Neural progenitor cell (in vitro differentiated cells): ENCODE data around the gene HTD2. TPM values are rescaled to one million over a fixed set of nuclear protein-coding genes. Genes with fewer than 3 reads are reported as not detected.

Experiments used
- DNase-seq: peaks from one replicate; pipeline ENCODE4 v3.0.0-alpha.2; 2016; ENCODE audit warnings: low spot score
- H2AFZ ChIP-seq: fragments of 200-600 bp; sonication (generic); replicated peaks from 2 replicates; pipeline ENCODE4 v1.6.1; 2016; ENCODE audit warnings: antibody characterized with exemption
- H3F3A ChIP-seq: fragments of 200-600 bp; sonication (generic); 2 replicates; pipeline ENCODE4 v1.6.1; 2016; ENCODE audit warnings: antibody characterized with exemption, low read depth
- H3K27ac ChIP-seq: fragments of 200-600 bp; sonication (generic); 2 replicates; pipeline ENCODE4 v1.5.1; 2016; ENCODE audit warnings: mild to moderate bottlenecking
- H3K27me3 ChIP-seq: fragments of 200-600 bp; sonication (generic); 2 replicates; pipeline ENCODE4 v1.6.1; 2016; ENCODE audit warnings: mild to moderate bottlenecking, moderate library complexity
- H3K36me3 ChIP-seq: fragments of 200-600 bp; sonication (generic); 2 replicates; pipeline ENCODE4 v1.5.1; 2016
- H3K4me1 ChIP-seq: fragments of 200-600 bp; sonication (generic); 2 replicates; pipeline ENCODE4 v1.6.1; 2016; ENCODE audit warnings: mixed run types
- H3K4me2 ChIP-seq: fragments of 200-600 bp; sonication (generic); 2 replicates; pipeline ENCODE4 v1.6.1; 2016
- H3K4me3 ChIP-seq: fragments of 200-600 bp; sonication (generic); 2 replicates; pipeline ENCODE4 v1.5.1; 2016
- H3K79me2 ChIP-seq: fragments of 200-600 bp; sonication (generic); 2 replicates; pipeline ENCODE4 v1.6.1; 2016; ENCODE audit warnings: low read depth
- H3K9ac ChIP-seq: fragments of 200-600 bp; sonication (generic); 2 replicates; pipeline ENCODE4 v1.6.1; 2016
- H3K9me3 ChIP-seq: fragments of 200-600 bp; sonication (generic); 2 replicates; pipeline ENCODE4 v1.5.1; 2016; ENCODE audit warnings: low read depth
- H4K20me1 ChIP-seq: fragments of 200-600 bp; sonication (generic); 2 replicates; pipeline ENCODE4 v1.6.1; 2016; ENCODE audit warnings: low read depth
- H3K27ac Mint-ChIP-seq: 3 replicates; pipeline ENCODE4 v1.8.0; 2021; ENCODE audit warnings: mixed read lengths
- H3K27me3 Mint-ChIP-seq: 2 replicates; pipeline ENCODE4 v1.8.0; 2022; ENCODE audit warnings: low read depth, mild to moderate bottlenecking, inconsistent platforms, moderate library complexity, mixed read lengths; ENCODE audit not compliant: insufficient read depth
- H3K36me3 Mint-ChIP-seq: 3 replicates; pipeline ENCODE4 v1.8.0; 2021; ENCODE audit warnings: mixed read lengths
- H3K4me1 Mint-ChIP-seq: 3 replicates; pipeline ENCODE4 v1.8.0; 2021; ENCODE audit warnings: mixed read lengths
- H3K4me3 Mint-ChIP-seq: 3 replicates; pipeline ENCODE4 v1.8.0; 2021; ENCODE audit warnings: mild to moderate bottlenecking, moderate library complexity, mixed read lengths
- H3K9me3 Mint-ChIP-seq: 3 replicates; pipeline ENCODE4 v1.8.0; 2020; ENCODE audit warnings: mixed read lengths
- CTCF ChIP-seq: fragments of 200-600 bp; sonication (generic); IDR thresholded peaks from 2 replicates; pipeline ENCODE4 v1.5.1; 2017; ENCODE audit warnings: antibody characterized with exemption, mild to moderate bottlenecking
- EZH2 ChIP-seq: fragments of 200-600 bp; sonication (generic); IDR thresholded peaks from 2 replicates; pipeline ENCODE4 v1.6.1; 2017; ENCODE audit warnings: antibody characterized with exemption, mild to moderate bottlenecking, moderate library complexity
- EZH2phosphoT487 ChIP-seq: fragments of 200-600 bp; sonication (generic); IDR thresholded peaks from 2 replicates; pipeline ENCODE4 v1.6.1; 2017; ENCODE audit warnings: antibody characterized with exemption
- total RNA-seq: library from RNA; depleted of rRNA; stranded (reverse); fragments of >200 nt; gene quantifications from 2 replicates; pipeline ENCODE4 v1.2.3, GENCODE V29; 2015; ENCODE audit warnings: low replicate concordance

The HTD2 gene
- total RNA-seq, 1 donor from 2014 or later, result 29.5 TPM

- Mint-ChIP-seq H3K27ac (no peak overlapping the region), H3K9me3 (no peaks in the 10 kb centered on the region), H3K27me3 (peaks cover 2% of the 10 kb centered on the region), H3K4me3 (no peak overlapping the region), H3K4me1 (no peaks in the 10 kb centered on the region), H3K36me3 (no peaks in the 10 kb centered on the region)
- no peak for DNase-seq
- H3K27me3 ChIP-seq, result no peaks in the 10 kb centered on the region
- no peaks in the 10 kb centered on the region for H3K36me3 ChIP-seq
- H3K27ac ChIP-seq, result no peak overlapping the region
- no peak overlapping the region for H3K4me2 ChIP-seq
- H4K20me1 ChIP-seq, result no peaks in the 10 kb centered on the region
- no peaks in the 10 kb centered on the region for H3K79me2 ChIP-seq
- no peak overlapping the region for H2AFZ ChIP-seq
- no peak overlapping the region for H3K4me3 ChIP-seq
- no peaks in the 10 kb centered on the region for H3K4me1 ChIP-seq
- TF ChIP-seq EZH2phosphoT487, result no peak
- no peak for TF ChIP-seq CTCF
- no peak for TF ChIP-seq EZH2
- H3K9me3 ChIP-seq, result no peaks in the 10 kb centered on the region
- no peak overlapping the region for H3K9ac ChIP-seq
- no peaks in the 10 kb centered on the region for H3F3A ChIP-seq
Measured at GRCh38 chr3:58358092-58358491, 51.8 kb downstream of the HTD2 start.

GRCh38 chr3:58358808-58359207 is 52.5 kb downstream of the HTD2 start:
- no peak overlapping the region for H3K4me2 ChIP-seq
- no peak overlapping the region for H3K27ac ChIP-seq
- H3K9me3 Mint-ChIP-seq, result no peaks in the 10 kb centered on the region
- no peaks in the 10 kb centered on the region for H3K4me1 Mint-ChIP-seq
- no peak overlapping the region for H3K4me3 Mint-ChIP-seq
- H3K36me3 Mint-ChIP-seq, result no peaks in the 10 kb centered on the region
- H3K4me1 ChIP-seq, result no peaks in the 10 kb centered on the region
- no peaks in the 10 kb centered on the region for H3K36me3 ChIP-seq
- TF ChIP-seq EZH2, result no peak
- TF ChIP-seq EZH2phosphoT487, result no peak
- no peak for TF ChIP-seq CTCF
- H3K9ac ChIP-seq, result no peak overlapping the region
- peaks cover 2% of the 10 kb centered on the region for H3K27me3 Mint-ChIP-seq
- H3K4me3 ChIP-seq, result no peak overlapping the region
- no peaks in the 10 kb centered on the region for H3K9me3 ChIP-seq
- no peaks in the 10 kb centered on the region for H3F3A ChIP-seq
- no peaks in the 10 kb centered on the region for H4K20me1 ChIP-seq
- H2AFZ ChIP-seq, result no peak overlapping the region
- no peaks in the 10 kb centered on the region for H3K27me3 ChIP-seq
- no peaks in the 10 kb centered on the region for H3K79me2 ChIP-seq
- no peak overlapping the region for H3K27ac Mint-ChIP-seq
- no peak for DNase-seq

GRCh38 chr3:58359621-58360020 is 53.3 kb downstream of the HTD2 start:
- no peaks in the 10 kb centered on the region for H3K79me2 ChIP-seq
- no peaks in the 10 kb centered on the region for H3K27me3 ChIP-seq
- no peak overlapping the region for H3K4me2 ChIP-seq
- no peaks in the 10 kb centered on the region for H3K9me3 Mint-ChIP-seq
- no peak overlapping the region for H3K27ac ChIP-seq
- H3K4me1 ChIP-seq, result no peaks in the 10 kb centered on the region
- no peaks in the 10 kb centered on the region for H3K36me3 ChIP-seq
- H3K9ac ChIP-seq, result no peak overlapping the region
- no peaks in the 10 kb centered on the region for H3F3A ChIP-seq
- no peaks in the 10 kb centered on the region for H4K20me1 ChIP-seq
- no peak overlapping the region for H3K4me3 ChIP-seq
- no peak overlapping the region for H3K27ac Mint-ChIP-seq
- no peaks in the 10 kb centered on the region for H3K4me1 Mint-ChIP-seq
- no peaks in the 10 kb centered on the region for H3K36me3 Mint-ChIP-seq
- TF ChIP-seq EZH2 (no peak), EZH2phosphoT487 (no peak), CTCF (no peak)
- H2AFZ ChIP-seq, result no peak overlapping the region
- no peak overlapping the region for H3K4me3 Mint-ChIP-seq
- peaks cover 2% of the 10 kb centered on the region for H3K27me3 Mint-ChIP-seq
- H3K9me3 ChIP-seq, result no peaks in the 10 kb centered on the region
- no peak for DNase-seq

- Mint-ChIP-seq H3K27ac (no peak overlapping the region), H3K9me3 (no peaks in the 10 kb centered on the region), H3K4me3 (no peak overlapping the region), H3K27me3 (peaks cover 4% of the 10 kb centered on the region), H3K36me3 (no peaks in the 10 kb centered on the region), H3K4me1 (no peaks in the 10 kb centered on the region)
- H4K20me1 ChIP-seq, result no peaks in the 10 kb centered on the region
- H2AFZ ChIP-seq, result no peak overlapping the region
- no peaks in the 10 kb centered on the region for H3K4me1 ChIP-seq
- H3K4me3 ChIP-seq, result no peak overlapping the region
- H3K79me2 ChIP-seq, result no peaks in the 10 kb centered on the region
- no peaks in the 10 kb centered on the region for H3K27me3 ChIP-seq
- no peak overlapping the region for H3K4me2 ChIP-seq
- H3K36me3 ChIP-seq, result no peaks in the 10 kb centered on the region
- TF ChIP-seq EZH2phosphoT487, result no peak
- TF ChIP-seq CTCF, result no peak
- TF ChIP-seq EZH2, result no peak
- no peak overlapping the region for H3K9ac ChIP-seq
- no peaks in the 10 kb centered on the region for H3K9me3 ChIP-seq
- H3F3A ChIP-seq, result no peaks in the 10 kb centered on the region
- DNase-seq, result no peak
- H3K27ac ChIP-seq, result no peak overlapping the region
Measured at GRCh38 chr3:58361866-58362265, 55.5 kb downstream of the HTD2 start.
